ENCODE results near the gene LRRC10.

The LRRC10 gene

DNA sequence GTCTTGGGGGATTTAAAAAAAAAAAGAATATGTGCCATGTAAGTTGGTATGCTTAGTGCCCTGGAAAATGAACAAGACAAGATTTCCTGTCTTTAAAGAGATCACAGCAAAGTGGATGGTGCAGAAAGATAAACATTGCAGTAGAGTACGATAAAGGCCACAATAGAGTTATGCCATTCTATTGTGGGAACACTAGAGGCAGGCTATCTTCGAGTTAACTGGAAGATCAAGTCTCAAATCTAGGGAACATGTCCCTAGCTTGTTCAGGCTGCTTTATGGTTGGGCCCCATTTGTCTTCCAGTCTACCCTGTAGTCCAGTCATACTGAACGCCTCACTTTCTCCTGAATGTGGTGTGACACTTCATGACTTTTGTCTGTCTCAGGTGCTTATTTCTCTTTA lies 44.1 kb downstream of the LRRC10 start:
- no peak for DNase-seq (ENCODE audit: low spot score)

DNA sequence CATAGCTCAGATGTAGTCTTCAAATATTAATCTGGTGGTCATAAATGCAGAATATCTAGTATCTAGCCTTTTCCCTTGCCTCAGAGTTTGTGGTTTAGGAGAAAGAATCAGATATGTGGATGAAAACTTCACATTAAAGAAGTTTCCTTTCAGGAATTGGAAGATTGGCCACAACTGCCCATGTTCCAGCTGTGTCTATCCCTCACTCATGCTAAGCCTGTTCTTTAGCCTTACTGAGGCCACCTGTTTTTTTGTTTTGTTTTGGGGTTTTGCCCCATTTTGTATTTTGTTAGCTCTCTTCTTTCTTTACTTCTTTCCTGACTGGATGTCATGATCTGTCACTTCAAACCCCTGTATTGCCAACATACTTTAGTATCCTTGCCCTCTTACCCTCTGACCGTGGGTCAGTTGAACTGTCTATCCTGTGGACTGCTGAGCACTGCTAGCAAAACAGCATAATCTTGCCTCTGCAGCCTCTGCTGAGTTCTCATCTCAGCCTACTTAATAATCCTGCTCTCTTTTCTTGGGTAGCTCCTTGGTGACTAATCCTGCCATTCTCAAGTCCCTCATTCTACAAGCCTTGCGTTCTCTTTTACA lies 47.4 kb downstream of the LRRC10 start:
- no peak for DNase-seq (ENCODE audit: low spot score)

All from hematopoietic multipotent progenitor cell treated with erythropoietin and hydrocortisone succinate and interleukin-3 and kit ligand, for 17 days (in vitro differentiated cells).